SK-N-SH treated with all-trans-retinoic acid at 6 μM for 48 hours (cell line): ENCODE measurements around the gene COMMD10.

Source experiments
- ARNTL ChIP-seq: fragments of 450-650 bp; formaldehyde crosslinking; IDR thresholded peaks from 2 replicates; pipeline ENCODE4 v1.5.0; 2020; ENCODE audit warnings: low read depth, mild to moderate bottlenecking, moderate library complexity, borderline replicate concordance
- CSDC2 ChIP-seq: fragments of 250-450 bp; sonication (Bioruptor Pico); IDR thresholded peaks from 2 replicates; pipeline ENCODE4 v1.5.0; 2020; ENCODE audit warnings: mild to moderate bottlenecking, moderate library complexity
- RARB ChIP-seq: fragments of 250-450 bp; sonication (Bioruptor Pico); IDR thresholded peaks from 2 replicates; pipeline ENCODE4 v1.8.0; 2021; ENCODE audit warnings: mild to moderate bottlenecking, moderate library complexity
- ZNF70 ChIP-seq: fragments of 450-650 bp; formaldehyde crosslinking; IDR thresholded peaks from 2 replicates; pipeline ENCODE4 v1.5.0; 2020; ENCODE audit warnings: mild to moderate bottlenecking, moderate library complexity
- TF ChIP-seq, protein P1 (sequence below): fragments of 250-450 bp; sonication (Bioruptor Pico); IDR thresholded peaks from 2 replicates; pipeline ENCODE4 v1.8.0; 2020; ENCODE audit warnings: mild to moderate bottlenecking, moderate library complexity, borderline replicate concordance
- TF ChIP-seq, protein P2 (sequence below): fragments of 250-450 bp; sonication (Bioruptor Pico); IDR thresholded peaks from 2 replicates; pipeline ENCODE4 v1.5.1; 2021; ENCODE audit warnings: mild to moderate bottlenecking, moderate library complexity
- TF ChIP-seq, protein P3 (sequence below): fragments of 250-450 bp; sonication (Bioruptor Pico); IDR thresholded peaks from 2 replicates; pipeline ENCODE4 v1.5.0; 2020; ENCODE audit warnings: mild to moderate bottlenecking, moderate library complexity

DNA sequence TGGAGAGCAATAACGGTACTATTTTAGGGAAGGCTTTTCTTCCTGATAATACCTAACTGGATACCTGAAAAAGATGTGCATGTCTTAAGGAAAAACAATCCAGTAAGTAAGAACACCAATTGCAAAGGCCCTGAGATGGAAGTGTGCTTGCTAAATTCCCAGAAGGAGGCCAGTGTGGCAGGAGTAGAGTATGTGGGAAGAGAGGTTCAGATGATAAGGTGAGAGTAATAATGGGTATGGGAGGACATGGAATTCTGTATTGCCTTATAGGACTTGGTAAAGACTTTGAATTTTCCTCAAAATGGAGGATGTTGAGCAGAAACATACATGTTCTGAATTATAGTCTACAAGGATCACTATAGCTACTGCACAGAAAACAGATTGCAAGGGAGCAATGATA, 89.3 kb downstream of the COMMD10 start:
- TF ChIP-seq, protein P1, sequence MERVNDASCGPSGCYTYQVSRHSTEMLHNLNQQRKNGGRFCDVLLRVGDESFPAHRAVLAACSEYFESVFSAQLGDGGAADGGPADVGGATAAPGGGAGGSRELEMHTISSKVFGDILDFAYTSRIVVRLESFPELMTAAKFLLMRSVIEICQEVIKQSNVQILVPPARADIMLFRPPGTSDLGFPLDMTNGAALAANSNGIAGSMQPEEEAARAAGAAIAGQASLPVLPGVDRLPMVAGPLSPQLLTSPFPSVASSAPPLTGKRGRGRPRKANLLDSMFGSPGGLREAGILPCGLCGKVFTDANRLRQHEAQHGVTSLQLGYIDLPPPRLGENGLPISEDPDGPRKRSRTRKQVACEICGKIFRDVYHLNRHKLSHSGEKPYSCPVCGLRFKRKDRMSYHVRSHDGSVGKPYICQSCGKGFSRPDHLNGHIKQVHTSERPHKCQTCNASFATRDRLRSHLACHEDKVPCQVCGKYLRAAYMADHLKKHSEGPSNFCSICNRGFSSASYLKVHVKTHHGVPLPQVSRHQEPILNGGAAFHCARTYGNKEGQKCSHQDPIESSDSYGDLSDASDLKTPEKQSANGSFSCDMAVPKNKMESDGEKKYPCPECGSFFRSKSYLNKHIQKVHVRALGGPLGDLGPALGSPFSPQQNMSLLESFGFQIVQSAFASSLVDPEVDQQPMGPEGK (CRISPR knock-in tag), result no peak
- no peak for TF ChIP-seq ZNF70 (CRISPR knock-in tag)
- TF ChIP-seq, protein P2, sequence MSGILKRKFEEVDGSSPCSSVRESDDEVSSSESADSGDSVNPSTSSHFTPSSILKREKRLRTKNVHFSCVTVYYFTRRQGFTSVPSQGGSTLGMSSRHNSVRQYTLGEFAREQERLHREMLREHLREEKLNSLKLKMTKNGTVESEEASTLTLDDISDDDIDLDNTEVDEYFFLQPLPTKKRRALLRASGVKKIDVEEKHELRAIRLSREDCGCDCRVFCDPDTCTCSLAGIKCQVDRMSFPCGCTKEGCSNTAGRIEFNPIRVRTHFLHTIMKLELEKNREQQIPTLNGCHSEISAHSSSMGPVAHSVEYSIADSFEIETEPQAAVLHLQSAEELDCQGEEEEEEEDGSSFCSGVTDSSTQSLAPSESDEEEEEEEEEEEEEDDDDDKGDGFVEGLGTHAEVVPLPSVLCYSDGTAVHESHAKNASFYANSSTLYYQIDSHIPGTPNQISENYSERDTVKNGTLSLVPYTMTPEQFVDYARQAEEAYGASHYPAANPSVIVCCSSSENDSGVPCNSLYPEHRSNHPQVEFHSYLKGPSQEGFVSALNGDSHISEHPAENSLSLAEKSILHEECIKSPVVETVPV (CRISPR knock-in tag), result no peak
- TF ChIP-seq CSDC2, result no peak
- no peak for TF ChIP-seq ARNTL
- TF ChIP-seq, protein P3, sequence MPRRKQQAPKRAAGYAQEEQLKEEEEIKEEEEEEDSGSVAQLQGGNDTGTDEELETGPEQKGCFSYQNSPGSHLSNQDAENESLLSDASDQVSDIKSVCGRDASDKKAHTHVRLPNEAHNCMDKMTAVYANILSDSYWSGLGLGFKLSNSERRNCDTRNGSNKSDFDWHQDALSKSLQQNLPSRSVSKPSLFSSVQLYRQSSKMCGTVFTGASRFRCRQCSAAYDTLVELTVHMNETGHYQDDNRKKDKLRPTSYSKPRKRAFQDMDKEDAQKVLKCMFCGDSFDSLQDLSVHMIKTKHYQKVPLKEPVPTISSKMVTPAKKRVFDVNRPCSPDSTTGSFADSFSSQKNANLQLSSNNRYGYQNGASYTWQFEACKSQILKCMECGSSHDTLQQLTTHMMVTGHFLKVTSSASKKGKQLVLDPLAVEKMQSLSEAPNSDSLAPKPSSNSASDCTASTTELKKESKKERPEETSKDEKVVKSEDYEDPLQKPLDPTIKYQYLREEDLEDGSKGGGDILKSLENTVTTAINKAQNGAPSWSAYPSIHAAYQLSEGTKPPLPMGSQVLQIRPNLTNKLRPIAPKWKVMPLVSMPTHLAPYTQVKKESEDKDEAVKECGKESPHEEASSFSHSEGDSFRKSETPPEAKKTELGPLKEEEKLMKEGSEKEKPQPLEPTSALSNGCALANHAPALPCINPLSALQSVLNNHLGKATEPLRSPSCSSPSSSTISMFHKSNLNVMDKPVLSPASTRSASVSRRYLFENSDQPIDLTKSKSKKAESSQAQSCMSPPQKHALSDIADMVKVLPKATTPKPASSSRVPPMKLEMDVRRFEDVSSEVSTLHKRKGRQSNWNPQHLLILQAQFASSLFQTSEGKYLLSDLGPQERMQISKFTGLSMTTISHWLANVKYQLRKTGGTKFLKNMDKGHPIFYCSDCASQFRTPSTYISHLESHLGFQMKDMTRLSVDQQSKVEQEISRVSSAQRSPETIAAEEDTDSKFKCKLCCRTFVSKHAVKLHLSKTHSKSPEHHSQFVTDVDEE, result no peak
- no peak for TF ChIP-seq RARB (CRISPR knock-in tag)
